ENCODE results near the gene DIAPH2.

DIAPH2 gene

DNA sequence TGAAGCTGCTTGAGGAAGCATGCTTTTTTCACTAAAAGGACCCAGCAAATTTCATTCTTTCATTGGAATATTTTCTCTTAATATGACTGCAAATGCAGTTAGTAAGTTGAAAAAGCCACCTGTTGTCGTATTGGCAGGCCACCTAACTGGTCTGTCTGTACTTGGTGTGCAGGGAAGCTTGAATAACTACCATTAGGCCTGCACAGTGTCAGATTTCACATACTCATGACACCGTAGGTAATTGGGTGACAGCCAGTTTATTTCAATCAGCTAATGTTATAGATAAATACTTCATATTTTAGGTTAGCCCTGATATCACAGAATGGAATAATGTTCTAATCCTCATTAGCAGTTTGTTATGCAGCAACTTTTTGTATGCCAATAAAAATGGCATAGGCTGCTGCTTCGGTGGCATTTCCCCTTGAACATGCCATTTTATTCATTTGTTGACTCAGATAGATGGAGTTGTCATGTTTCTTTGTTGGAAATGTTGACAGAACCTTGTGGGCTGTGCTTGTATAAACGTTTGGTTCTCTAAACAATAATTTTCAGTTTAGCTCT, 372.8 kb downstream of the DIAPH2 start:
- DNase-seq (ENCODE audit: low read depth), result no peak

- DNase-seq (ENCODE audit: low read depth), result no peak
Measured at GRCh38 chrX:97060020-97060419, 375.4 kb downstream of the DIAPH2 start.

- no peak for DNase-seq (ENCODE audit: low read depth)
Measured at GRCh38 chrX:97065066-97065465, 380.4 kb downstream of the DIAPH2 start.

- no peak for DNase-seq (ENCODE audit: low read depth)
Measured at GRCh38 chrX:97065973-97066372, 381.3 kb downstream of the DIAPH2 start.

GRCh38 chrX:97066381-97066780, 381.7 kb downstream of the DIAPH2 start:
- no peak for DNase-seq (ENCODE audit: low read depth)

DNA sequence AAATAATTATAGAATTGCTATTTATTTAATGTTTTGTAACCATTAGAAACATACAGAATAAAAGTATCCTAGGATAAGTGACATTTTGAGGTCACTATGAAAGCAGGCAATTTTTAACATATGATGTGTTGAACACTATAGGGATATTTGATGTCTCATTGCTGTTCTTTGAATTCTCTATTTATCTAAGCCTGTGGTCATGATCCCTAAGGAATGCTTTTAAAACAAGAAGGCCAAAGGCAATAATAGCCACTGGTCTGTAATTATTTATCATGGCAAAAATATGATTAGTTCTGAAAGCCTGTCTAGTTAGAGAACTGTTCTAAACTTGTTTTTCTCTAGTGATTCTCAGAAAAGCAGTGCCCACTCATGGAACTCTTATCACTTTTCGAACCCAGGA, 385.7 kb downstream of the DIAPH2 start:
- DNase-seq (ENCODE audit: low read depth), result no peak

GRCh38 chrX:97074400-97074799, 389.8 kb downstream of the DIAPH2 start:
- DNase-seq (ENCODE audit: low read depth), result no peak

GRCh38 chrX:97089116-97089515, 404.5 kb downstream of the DIAPH2 start:
- no peak for DNase-seq (ENCODE audit: low read depth)

DNA sequence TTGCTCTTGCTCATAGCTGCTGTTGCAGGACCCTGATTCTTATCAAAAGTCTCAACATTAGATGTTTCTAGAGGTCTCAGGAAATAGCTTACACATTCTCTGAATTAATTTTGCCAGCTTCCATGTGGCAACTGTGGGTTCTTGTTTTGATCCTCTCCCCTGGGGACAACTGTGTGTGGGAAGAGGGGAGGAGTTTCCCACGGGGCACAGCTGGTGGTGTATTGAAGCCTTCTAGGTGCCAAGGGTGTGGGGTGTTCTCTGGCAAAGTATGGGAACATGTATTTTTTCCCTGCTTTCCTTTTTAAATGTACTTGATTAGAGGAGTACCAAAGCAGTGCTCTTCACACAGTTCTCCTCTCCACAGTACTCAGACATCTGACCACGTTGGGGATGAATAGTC, 411.7 kb downstream of the DIAPH2 start:
- DNase-seq (ENCODE audit: low read depth), result no peak

- no peak for DNase-seq (ENCODE audit: low read depth)
Measured at GRCh38 chrX:97102938-97103337, 418.3 kb downstream of the DIAPH2 start.

DNA sequence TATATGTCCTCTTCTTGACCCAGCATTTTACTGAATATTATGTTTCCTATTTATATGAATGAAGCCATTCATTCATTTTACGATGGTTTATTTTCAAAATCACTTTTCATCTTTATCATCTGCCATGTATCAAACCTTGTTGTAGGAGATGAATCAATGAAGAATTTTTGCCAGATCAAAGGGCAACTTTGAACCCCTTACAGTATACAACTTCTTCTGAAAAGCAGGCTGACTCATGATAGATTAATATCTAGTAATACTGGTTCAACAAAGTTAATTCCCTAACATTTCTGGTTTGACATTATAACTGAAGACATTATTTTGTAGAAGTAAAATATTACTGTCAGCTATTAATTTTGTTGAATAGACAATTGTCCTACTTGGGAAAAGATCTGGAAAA, 425.1 kb downstream of the DIAPH2 start:
- DNase-seq (ENCODE audit: low read depth), result no peak

GRCh38 chrX:97117572-97117971, 432.9 kb downstream of the DIAPH2 start:
- no peak for DNase-seq (ENCODE audit: low read depth)

- DNase-seq (ENCODE audit: low read depth), result no peak
Measured at GRCh38 chrX:97119474-97120109, 434.9 kb downstream of the DIAPH2 start.

DNA sequence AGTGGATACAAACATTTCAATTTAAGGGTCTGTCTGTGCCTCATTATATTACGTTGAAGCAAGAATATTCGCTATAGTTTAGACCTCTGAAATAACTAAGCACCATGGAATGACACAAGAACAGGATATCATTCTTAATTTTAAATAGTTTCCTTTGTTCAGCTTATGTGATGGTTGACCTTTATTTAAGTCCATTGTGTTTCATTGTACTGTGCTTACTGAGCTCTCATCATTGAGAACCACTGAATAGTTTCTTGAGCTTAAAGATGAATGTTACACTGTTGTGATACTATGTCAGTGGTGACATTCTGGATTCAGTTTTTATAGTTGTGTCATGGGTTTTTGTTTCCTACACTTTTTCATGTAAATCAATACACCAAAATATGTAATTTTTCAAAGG, 438.4 kb downstream of the DIAPH2 start:
- DNase-seq (ENCODE audit: low read depth), result no peak

- DNase-seq (ENCODE audit: low read depth), result no peak
Measured at GRCh38 chrX:97126020-97126419, 441.4 kb downstream of the DIAPH2 start.

GRCh38 chrX:97132664-97133415, 448.2 kb downstream of the DIAPH2 start:
- no peak for DNase-seq (ENCODE audit: low read depth)

GRCh38 chrX:97145934-97146333, 461.3 kb downstream of the DIAPH2 start:
- DNase-seq (ENCODE audit: low read depth), result no peak

DNA sequence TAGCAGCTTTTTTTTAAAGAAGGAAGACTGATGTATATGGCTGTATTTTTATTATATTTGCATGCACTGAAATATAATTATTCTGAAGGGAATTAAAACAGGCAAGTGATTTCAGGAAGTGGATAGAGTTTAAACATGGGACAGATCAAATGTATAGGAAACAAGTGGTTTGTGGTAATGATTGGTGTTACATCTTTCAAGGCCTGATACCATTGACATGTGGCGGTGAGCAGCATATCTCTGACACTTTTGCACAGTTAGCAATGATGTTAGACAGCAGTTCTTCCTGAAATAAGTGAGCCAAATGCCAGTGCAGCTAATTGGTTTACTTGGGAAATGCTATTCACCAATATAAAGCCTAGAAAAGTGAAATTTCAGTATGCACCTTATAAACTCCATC, 471.2 kb downstream of the DIAPH2 start:
- DNase-seq (ENCODE audit: low read depth), result no peak

DNA sequence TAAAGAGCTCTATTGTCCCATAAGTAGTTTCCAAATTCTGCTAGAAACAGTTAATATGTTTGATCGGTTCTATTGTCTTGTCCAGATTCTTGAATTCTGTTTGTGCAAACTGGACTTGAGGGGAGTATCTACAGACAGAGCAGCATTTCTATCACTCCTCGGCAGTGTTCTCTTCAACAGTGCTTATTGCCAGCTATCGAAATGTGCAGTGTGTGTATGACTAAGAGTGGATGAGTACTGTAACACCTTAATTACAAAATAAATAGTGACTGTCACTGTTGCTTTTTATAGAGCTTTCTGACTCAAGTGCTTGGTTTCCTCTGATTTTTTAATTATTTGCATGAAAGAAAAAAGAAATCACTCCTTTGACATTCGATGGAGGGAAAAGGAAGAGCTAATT, 473.6 kb downstream of the DIAPH2 start:
- DNase-seq (ENCODE audit: low read depth), result no peak

- DNase-seq (ENCODE audit: low read depth), result no peak
Measured at GRCh38 chrX:97159916-97160800, 475.5 kb downstream of the DIAPH2 start.

- no peak for DNase-seq (ENCODE audit: low read depth)
Measured at GRCh38 chrX:97167333-97167732, 482.7 kb downstream of the DIAPH2 start.

GRCh38 chrX:97168646-97169045, 484.0 kb downstream of the DIAPH2 start:
- no peak for DNase-seq (ENCODE audit: low read depth)

GRCh38 chrX:97175147-97175546, 490.5 kb downstream of the DIAPH2 start:
- DNase-seq (ENCODE audit: low read depth), result no peak

All from activated T-cell treated with anti-CD3 and anti-CD28 coated beads for 48 hours (primary cell).